IPS DF 6.9 (cell line): ENCODE data around the gene OR6C2.
"Not testable (repeated sequence)": the region's sequence is repeated elsewhere in the genome, so short reads cannot be mapped to it uniquely, and the experiment has no call there.

ENCODE experiments used
- DNase-seq: peaks from one replicate; pipeline ENCODE4 v3.0.0-alpha.2; 2013; ENCODE audit warnings: low read depth, low spot score
- H3K27ac ChIP-seq: one replicate; pipeline ENCODE4 v1.5.1; 2013; ENCODE audit warnings: low read length, control low read depth
- H3K27me3 ChIP-seq: 2 replicates; pipeline ENCODE4 v1.6.1; 2013; ENCODE audit warnings: mild to moderate bottlenecking, low read length; ENCODE audit not compliant: control insufficient read depth, insufficient read depth
- H3K36me3 ChIP-seq: 2 replicates; pipeline ENCODE4 v1.6.1; 2013; ENCODE audit warnings: low read length; ENCODE audit not compliant: control insufficient read depth, insufficient read depth
- H3K4me1 ChIP-seq: 2 replicates; pipeline ENCODE4 v1.6.1; 2013; ENCODE audit warnings: low read length; ENCODE audit not compliant: control insufficient read depth, insufficient read depth
- H3K4me3 ChIP-seq: 2 replicates; pipeline ENCODE4 v1.5.1; 2013; ENCODE audit warnings: mild to moderate bottlenecking, low read length
- H3K9me3 ChIP-seq: 2 replicates; pipeline ENCODE4 v1.6.1; 2013; ENCODE audit warnings: low read length, inconsistent platforms; ENCODE audit not compliant: control insufficient read depth, insufficient read depth
- WGBS: extraction: QIAGEN DNeasy Blood & Tissue Kit; methylation state at CpG from one replicate; pipeline ENCODE4 v1.1.7; 2013; ENCODE audit warnings: mixed read lengths, missing lambda C conversion rate; ENCODE audit not compliant: insufficient read length, insufficient coverage; 5-methylcytosine and 5-hydroxymethylcytosine counted together

OR6C2 gene

GRCh38 chr12:55443776-55444175 lies at the start of gene OR6C2:
OR6C2 (plus strand) TSS chr12:55444076; CDS start chr12:55452214, 8,138 bp downstream.
- no peak within 1 kb of the TSS for H3K4me3 ChIP-seq
- DNase-seq = no peak
- no peak within 1 kb of the TSS for H3K27ac ChIP-seq
- no peaks in the 10 kb centered on the region for H3K27me3 ChIP-seq
- H3K9me3 ChIP-seq = no peaks in the 10 kb centered on the region
- H3K4me1 ChIP-seq = no peaks in the 10 kb centered on the region
- H3K36me3 ChIP-seq = no peaks in the 10 kb centered on the region
- WGBS = no CpG with 5 or more reads among the region's 2 CpGs

- Histone ChIP-seq H3K4me3 (no peak overlapping the region), H3K27ac (no peak overlapping the region), H3K4me1 (no peaks in the 10 kb centered on the region), H3K27me3 (no peaks in the 10 kb centered on the region), H3K36me3 (no peaks in the 10 kb centered on the region), H3K9me3 (no peaks in the 10 kb centered on the region)
- WGBS = no CpG with 5 or more reads among the region's 1 CpG
- DNase-seq = no peak
These were observed 47.5 kb upstream of the OR6C2 start for GRCh38 chr12:55396326-55396725.

DNA sequence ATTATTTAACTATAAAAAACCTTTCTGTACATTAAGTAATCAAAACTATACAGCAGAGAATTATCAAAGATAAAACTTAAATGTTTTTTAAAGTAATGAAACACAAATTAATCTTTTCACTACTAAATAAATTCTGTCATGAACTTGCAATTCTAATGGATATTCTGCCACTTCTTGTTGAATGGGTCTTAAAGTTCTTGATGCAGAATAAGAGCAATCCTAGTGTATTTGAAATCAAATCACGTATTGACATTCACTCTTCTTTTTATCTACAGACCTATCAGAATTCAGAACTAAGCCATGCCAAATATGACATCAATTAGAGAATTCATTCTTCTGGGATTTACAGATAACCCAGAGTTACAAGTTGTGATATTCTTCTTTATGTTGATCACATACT lies 43.6 kb upstream of the OR6C2 start, which contains the start of gene OR6C65:
OR6C65 (plus strand) TSS at position 301 of the 400 bp plus-strand sequence; CDS start at position 301, 0 bp downstream.
- Histone ChIP-seq H3K27ac (no peak within 1 kb of the TSS), H3K27me3 (no peaks in the 10 kb centered on the region), H3K9me3 (no peaks in the 10 kb centered on the region), H3K4me3 (no peak within 1 kb of the TSS), H3K4me1 (no peaks in the 10 kb centered on the region), H3K36me3 (no peaks in the 10 kb centered on the region)
- WGBS = no CpG with 5 or more reads among the region's 1 CpG
- no peak for DNase-seq

DNA sequence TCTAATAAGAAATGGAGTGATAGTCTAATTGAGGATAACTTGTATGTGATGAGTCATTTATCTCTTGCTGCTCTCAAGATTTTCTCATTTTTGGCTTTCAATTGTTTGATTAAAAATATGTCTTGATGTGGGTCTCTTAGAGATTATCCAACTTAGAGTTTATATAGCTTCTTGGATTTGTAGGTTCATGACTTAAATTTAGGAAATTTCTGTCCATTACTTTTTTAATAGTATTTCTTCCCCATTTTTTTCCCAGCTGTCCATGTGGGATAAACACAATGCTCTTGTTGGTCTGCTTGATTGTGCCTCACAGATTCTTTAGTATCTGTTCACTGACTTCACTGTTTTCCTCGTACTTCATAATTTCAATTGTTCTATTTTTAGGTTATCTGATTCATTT lies 36.0 kb upstream of the OR6C2 start:
- H3K4me3 ChIP-seq = no peak overlapping the region
- no peaks in the 10 kb centered on the region for H3K4me1 ChIP-seq
- DNase-seq = no peak
- H3K36me3 ChIP-seq = no peaks in the 10 kb centered on the region
- no peaks in the 10 kb centered on the region for H3K27me3 ChIP-seq
- WGBS = no CpG with 5 or more reads among the region's 1 CpG
- H3K27ac ChIP-seq = no peak overlapping the region
- no peaks in the 10 kb centered on the region for H3K9me3 ChIP-seq

DNA sequence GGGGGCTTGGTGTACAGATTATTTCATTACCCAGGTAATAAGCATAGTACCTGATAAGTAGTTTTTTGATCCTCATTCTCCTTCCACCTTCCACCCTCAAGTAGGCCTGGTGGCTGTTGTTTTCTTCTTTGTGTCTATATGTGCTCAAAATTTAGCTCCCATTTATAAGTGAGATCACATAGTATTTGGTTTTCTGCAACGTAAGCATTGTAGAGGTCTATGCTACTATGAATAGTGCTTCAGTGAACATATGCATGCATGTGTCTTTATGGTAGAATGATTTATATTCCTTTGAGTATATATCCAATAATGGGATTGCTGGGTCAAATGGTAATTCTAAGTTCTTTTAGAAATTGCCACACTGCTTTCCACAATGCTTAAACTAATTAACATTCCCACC lies 34.7 kb upstream of the OR6C2 start:
- DNase-seq, H3K27ac ChIP-seq, H3K4me3 ChIP-seq, H3K36me3 ChIP-seq, H3K27me3 ChIP-seq, H3K9me3 ChIP-seq, H3K4me1 ChIP-seq: not testable (repeated sequence)
- no CpG with 5 or more reads among the region's 1 CpG for WGBS

GRCh38 chr12:55412138-55412537 lies 31.7 kb upstream of the OR6C2 start:
- DNase-seq = not testable (repeated sequence)

GRCh38 chr12:55413498-55414388 lies 30.1 kb upstream of the OR6C2 start:
- not testable (repeated sequence) for H3K9me3 ChIP-seq, H3K4me1 ChIP-seq, H3K4me3 ChIP-seq, DNase-seq, H3K27ac ChIP-seq, H3K36me3 ChIP-seq, H3K27me3 ChIP-seq
- no CpG with 5 or more reads among the region's 6 CpGs for WGBS

More at GRCh38 chr12:55412138-55412537, 31.7 kb upstream of the OR6C2 start:
- not testable (repeated sequence) for H3K36me3 ChIP-seq, H3K9me3 ChIP-seq, H3K27me3 ChIP-seq, H3K27ac ChIP-seq, H3K4me3 ChIP-seq, H3K4me1 ChIP-seq
- no CpG with 5 or more reads among the region's 15 CpGs for WGBS

DNA sequence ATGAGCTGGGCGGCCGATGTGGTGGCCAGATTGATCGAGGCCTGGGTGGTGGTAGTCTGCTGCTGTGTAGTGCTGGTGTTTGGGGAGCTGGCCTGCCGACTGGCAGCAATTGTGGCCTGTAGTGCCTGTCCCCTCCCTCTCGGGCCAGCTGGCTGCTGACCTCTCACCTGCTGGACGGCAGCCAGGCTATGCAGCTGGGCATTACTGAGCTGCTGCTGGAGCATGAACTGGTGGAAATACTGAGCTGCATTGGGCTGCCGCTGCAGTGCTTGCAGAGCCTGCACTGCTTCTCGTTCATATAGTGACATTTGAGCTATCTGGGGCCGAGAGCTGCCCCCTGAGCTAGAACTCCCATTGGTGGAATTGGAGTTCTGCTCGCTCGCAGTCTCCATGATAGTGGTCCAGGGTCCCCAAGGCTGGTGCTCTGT lies 29.5 kb upstream of the OR6C2 start:
- no CpG with 5 or more reads among the region's 11 CpGs for WGBS
- not testable (repeated sequence) for H3K36me3 ChIP-seq, DNase-seq

DNA sequence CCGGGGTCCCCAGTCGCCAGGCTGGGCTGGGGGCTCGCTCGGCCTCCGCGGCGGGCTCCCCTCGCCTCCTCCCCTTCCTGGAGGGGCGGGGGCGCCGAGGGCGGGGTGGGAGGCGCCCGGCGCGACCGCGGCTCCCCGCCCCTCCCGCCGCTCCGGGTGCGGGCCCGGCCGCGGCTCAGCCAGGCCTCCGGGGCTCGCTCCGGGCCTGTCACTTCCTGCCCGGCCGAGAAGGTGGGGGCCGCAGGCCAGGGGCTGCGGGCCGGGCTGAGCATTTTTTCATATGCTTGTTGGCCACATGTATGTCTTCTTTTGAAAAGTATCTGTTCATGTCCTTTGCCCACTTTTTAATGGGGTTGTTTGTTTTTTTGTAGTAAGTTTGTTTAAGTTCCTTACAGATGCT lies 29.0 kb upstream of the OR6C2 start:
- not testable (repeated sequence) for H3K9me3 ChIP-seq, H3K4me3 ChIP-seq, H3K4me1 ChIP-seq, DNase-seq, H3K36me3 ChIP-seq, H3K27ac ChIP-seq, H3K27me3 ChIP-seq
- no CpG with 5 or more reads among the region's 34 CpGs for WGBS

More for the DNA sequence above, 29.5 kb upstream of the OR6C2 start:
- H3K9me3 ChIP-seq, H3K4me3 ChIP-seq, H3K27ac ChIP-seq, H3K4me1 ChIP-seq, H3K27me3 ChIP-seq: not testable (repeated sequence)

DNA sequence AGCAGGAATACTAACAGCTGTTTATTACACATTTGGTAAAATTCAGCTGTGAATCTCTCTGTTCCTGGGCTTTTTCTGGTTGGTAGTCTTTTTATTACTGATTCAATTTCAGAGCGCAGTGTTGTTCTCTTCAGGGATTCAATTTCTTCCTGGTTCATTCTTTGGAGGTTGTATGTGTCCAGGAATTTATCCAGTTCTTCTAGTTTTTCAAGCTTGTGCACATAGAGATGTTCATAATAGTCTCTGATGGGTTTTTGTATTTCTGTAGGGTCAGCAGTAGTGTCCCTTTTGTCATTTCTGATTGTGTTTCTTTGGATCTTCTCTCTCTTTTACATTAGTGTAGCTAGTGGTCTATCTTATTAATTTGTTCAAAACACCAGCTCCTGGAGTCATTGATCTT lies 26.9 kb upstream of the OR6C2 start:
- Histone ChIP-seq H3K9me3 (no peaks in the 10 kb centered on the region), H3K4me3 (no peak overlapping the region), H3K4me1 (0 out of 2 replicates have a peak, but pooled peaks cover 3% of the 10 kb centered on the region), H3K27me3 (no peaks in the 10 kb centered on the region), H3K27ac (no peak overlapping the region), H3K36me3 (no peaks in the 10 kb centered on the region)
- no peak for DNase-seq
- no CpG with 5 or more reads among the region's 1 CpG for WGBS
